OCI-LY1 (cell line): ENCODE data around the gene CTBP2.

Experiments used
- H2AFZ ChIP-seq: fragments of 200-600 bp; sonication (generic), shearing (Covaris generic); 2 replicates; pipeline ENCODE4 v1.6.0; 2014; ENCODE audit warnings: antibody characterized with exemption, mild to moderate bottlenecking, low read length
- H3F3A ChIP-seq: fragments of 200-600 bp; sonication (generic), shearing (Covaris generic); 2 replicates; pipeline ENCODE4 v1.6.0; 2014; ENCODE audit warnings: mild to moderate bottlenecking, antibody characterized with exemption, low read length, moderate library complexity; ENCODE audit not compliant: insufficient read depth
- H3K27ac ChIP-seq: fragments of 200-600 bp; sonication (generic); 2 replicates; pipeline ENCODE4 v1.5.1; 2014; ENCODE audit warnings: low read length, mixed run types, mild to moderate bottlenecking, low read depth; ENCODE audit not compliant: poor library complexity, severe bottlenecking
- H3K27me3 ChIP-seq: fragments of 200-600 bp; sonication (generic); 2 replicates; pipeline ENCODE4 v1.6.0; 2014; ENCODE audit warnings: antibody characterized with exemption, mild to moderate bottlenecking, low read length, moderate library complexity; ENCODE audit not compliant: insufficient read depth
- H3K36me3 ChIP-seq: fragments of 200-600 bp; sonication (generic); 2 replicates; pipeline ENCODE4 v1.6.1; 2014; ENCODE audit warnings: mild to moderate bottlenecking, antibody characterized with exemption, low read length, moderate library complexity, mixed read lengths; ENCODE audit not compliant: insufficient read depth
- H3K4me1 ChIP-seq: fragments of 200-600 bp; sonication (generic); 2 replicates; pipeline ENCODE4 v1.5.1; 2014; ENCODE audit warnings: mild to moderate bottlenecking, low read length, moderate library complexity; ENCODE audit not compliant: insufficient read depth, severe bottlenecking
- H3K4me2 ChIP-seq: fragments of 200-600 bp; sonication (generic), shearing (Covaris generic); 2 replicates; pipeline ENCODE4 v1.6.1; 2014; ENCODE audit warnings: low read length
- H3K4me3 ChIP-seq: fragments of 200-600 bp; sonication (generic); 2 replicates; pipeline ENCODE4 v1.5.1; 2014; ENCODE audit warnings: low read length, low read depth, mild to moderate bottlenecking, mixed read lengths; ENCODE audit not compliant: poor library complexity, severe bottlenecking
- H3K79me2 ChIP-seq: fragments of 200-600 bp; shearing (Covaris generic); 2 replicates; pipeline ENCODE4 v1.6.1; 2016; ENCODE audit warnings: mixed run types, low read length, mixed read lengths; ENCODE audit not compliant: insufficient read depth
- H3K9ac ChIP-seq: fragments of 200-600 bp; sonication (generic), shearing (Covaris generic); 2 replicates; pipeline ENCODE4 v1.6.1; 2014; ENCODE audit warnings: mild to moderate bottlenecking, low read length, mixed read lengths
- H3K9me2 ChIP-seq: fragments of 200-600 bp; sonication (generic), shearing (Covaris generic); 2 replicates; pipeline ENCODE4 v1.6.1; 2014; ENCODE audit warnings: low read depth, mild to moderate bottlenecking, low read length, mixed read lengths
- H3K9me3 ChIP-seq: fragments of 200-600 bp; shearing (Covaris generic); 2 replicates; pipeline ENCODE4 v1.6.1; 2014; ENCODE audit warnings: low read length, mixed read lengths
- H4K20me1 ChIP-seq: fragments of 200-600 bp; sonication (generic), shearing (Covaris generic); 2 replicates; pipeline ENCODE4 v1.6.0; 2016; ENCODE audit warnings: mild to moderate bottlenecking, low read length; ENCODE audit not compliant: insufficient read depth
- EZH2 ChIP-seq: fragments of 200-600 bp; sonication (generic), shearing (Covaris generic); IDR thresholded peaks from 2 replicates; pipeline ENCODE4 v1.8.0; 2017; ENCODE audit warnings: borderline replicate concordance, mixed run types, mild to moderate bottlenecking, antibody characterized with exemption, low read length, moderate library complexity, mixed read lengths
- TF ChIP-seq, protein P1 (sequence below): fragments of 200-600 bp; sonication (generic), shearing (Covaris generic); IDR thresholded peaks from 2 replicates; pipeline ENCODE4 v1.5.1; 2017; ENCODE audit warnings: mild to moderate bottlenecking, antibody characterized with exemption, low read length, moderate library complexity, mixed read lengths

CTBP2 gene

DNA sequence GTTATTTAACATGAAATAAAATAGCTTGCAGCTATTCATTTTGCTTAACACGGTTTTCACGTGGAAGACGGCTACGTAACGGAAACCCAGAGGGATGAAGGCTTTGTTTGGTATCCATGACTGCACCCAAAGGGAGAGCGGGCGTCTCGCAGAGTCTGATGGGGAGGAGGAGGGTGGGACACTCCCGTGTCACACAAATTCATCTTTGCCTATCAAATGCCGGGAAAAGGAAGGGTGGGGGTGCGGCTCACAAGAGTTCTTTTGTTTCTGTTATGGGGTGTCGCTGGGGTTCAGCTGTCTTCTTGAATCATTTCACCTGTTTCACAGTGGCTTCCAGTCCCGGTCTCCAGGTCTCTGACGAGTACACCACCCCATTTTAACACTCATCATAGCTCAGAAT, 110.0 kb downstream of the CTBP2 start:
- no peak overlapping the region for H2AFZ ChIP-seq
- no peak overlapping the region for H3K4me2 ChIP-seq
- H4K20me1 ChIP-seq: no peaks in the 10 kb centered on the region
- no peaks in the 10 kb centered on the region for H3K4me1 ChIP-seq
- H3K27ac ChIP-seq: no peak overlapping the region
- H3K9ac ChIP-seq: no peak overlapping the region
- H3K36me3 ChIP-seq: no peaks in the 10 kb centered on the region
- H3K79me2 ChIP-seq: no peaks in the 10 kb centered on the region
- TF ChIP-seq, protein P1, sequence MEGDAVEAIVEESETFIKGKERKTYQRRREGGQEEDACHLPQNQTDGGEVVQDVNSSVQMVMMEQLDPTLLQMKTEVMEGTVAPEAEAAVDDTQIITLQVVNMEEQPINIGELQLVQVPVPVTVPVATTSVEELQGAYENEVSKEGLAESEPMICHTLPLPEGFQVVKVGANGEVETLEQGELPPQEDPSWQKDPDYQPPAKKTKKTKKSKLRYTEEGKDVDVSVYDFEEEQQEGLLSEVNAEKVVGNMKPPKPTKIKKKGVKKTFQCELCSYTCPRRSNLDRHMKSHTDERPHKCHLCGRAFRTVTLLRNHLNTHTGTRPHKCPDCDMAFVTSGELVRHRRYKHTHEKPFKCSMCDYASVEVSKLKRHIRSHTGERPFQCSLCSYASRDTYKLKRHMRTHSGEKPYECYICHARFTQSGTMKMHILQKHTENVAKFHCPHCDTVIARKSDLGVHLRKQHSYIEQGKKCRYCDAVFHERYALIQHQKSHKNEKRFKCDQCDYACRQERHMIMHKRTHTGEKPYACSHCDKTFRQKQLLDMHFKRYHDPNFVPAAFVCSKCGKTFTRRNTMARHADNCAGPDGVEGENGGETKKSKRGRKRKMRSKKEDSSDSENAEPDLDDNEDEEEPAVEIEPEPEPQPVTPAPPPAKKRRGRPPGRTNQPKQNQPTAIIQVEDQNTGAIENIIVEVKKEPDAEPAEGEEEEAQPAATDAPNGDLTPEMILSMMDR: no peak
- H3K27me3 ChIP-seq: peaks cover 11% of the 10 kb centered on the region
- H3K9me2 ChIP-seq: no peaks in the 10 kb centered on the region
- H3K4me3 ChIP-seq: no peak overlapping the region
- no peaks in the 10 kb centered on the region for H3K9me3 ChIP-seq
- no peaks in the 10 kb centered on the region for H3F3A ChIP-seq

DNA sequence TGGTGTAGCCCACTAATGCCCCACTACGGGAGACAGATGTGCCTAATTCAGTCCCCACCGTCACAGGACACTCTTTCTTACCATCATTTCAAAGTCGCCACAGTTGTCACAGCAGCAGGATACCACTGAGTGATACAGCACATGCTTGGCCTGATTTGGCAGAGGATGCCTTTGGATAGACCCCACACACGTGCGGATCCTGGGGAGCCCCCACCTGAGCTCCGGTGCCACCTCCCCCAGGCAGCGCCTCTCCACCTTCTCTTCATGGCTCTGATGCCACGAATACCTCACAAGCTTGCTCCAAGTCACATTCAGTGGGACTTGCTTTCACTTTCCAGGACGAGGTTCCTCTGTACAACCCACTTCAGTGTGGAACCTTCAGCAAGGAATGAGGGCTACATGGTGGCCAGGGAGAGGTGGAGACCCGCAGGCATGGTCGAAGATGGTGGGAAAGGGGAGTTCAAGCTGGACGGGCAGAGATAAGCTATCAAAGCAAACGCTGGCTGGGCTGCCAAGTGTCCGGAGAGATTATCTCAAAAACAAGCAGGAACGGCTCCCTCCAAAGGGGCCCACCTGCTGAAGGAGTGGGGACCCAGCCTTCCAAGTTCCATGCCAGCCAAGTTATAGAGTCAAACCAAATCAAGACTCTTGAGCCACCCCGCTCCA, 111.0 kb downstream of the CTBP2 start:
- no peaks in the 10 kb centered on the region for H3K79me2 ChIP-seq
- H3K4me3 ChIP-seq: no peak overlapping the region
- no peaks in the 10 kb centered on the region for H3K4me1 ChIP-seq
- no peaks in the 10 kb centered on the region for H3K36me3 ChIP-seq
- H3K9me2 ChIP-seq: no peaks in the 10 kb centered on the region
- H3K9ac ChIP-seq: no peak overlapping the region
- H4K20me1 ChIP-seq: no peaks in the 10 kb centered on the region
- TF ChIP-seq, protein P1: no peak
- TF ChIP-seq EZH2: no peak
- H2AFZ ChIP-seq: no peak overlapping the region
- no peaks in the 10 kb centered on the region for H3K9me3 ChIP-seq
- H3K27me3 ChIP-seq: peaks cover 8% of the 10 kb centered on the region
- no peak overlapping the region for H3K4me2 ChIP-seq
- H3F3A ChIP-seq: no peaks in the 10 kb centered on the region
- H3K27ac ChIP-seq: no peak overlapping the region

DNA sequence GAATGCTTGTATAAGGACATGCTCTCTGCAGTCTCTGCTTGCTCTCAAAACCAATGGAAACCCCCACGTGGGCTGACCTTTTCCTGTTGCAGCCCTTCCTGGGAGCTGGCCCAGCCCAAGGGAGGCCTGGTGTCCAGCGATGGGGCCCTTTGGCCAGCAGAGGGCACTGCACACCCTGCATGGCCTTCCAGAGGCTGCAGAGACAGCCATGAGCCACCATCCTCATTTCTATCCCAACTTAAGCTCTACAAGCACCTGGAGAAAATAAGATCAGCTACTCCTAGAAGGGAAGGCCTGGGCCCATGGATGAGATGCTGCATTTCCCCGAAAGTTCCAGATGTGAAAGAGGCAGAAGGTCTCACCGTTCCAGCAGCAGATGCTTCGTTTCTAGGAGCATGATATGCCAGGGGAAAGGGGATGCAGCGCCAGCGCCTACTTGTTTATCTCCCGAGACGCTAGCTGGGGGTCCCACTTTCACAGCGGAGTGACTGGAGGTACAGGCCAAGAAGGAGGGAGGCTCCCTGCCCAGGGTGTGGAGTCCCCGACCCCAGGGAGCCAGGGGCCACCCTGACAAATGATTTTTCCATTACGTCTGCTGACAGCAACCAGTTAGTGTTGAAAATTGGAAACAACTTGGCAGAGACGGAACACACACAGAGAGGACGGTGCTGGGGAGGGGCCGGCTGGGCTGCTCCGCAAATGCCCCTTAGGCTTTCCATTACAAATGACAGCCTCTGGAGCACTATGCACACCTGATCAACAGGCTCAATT, 112.1 kb downstream of the CTBP2 start:
- no peak overlapping the region for H2AFZ ChIP-seq
- no peaks in the 10 kb centered on the region for H4K20me1 ChIP-seq
- H3K27me3 ChIP-seq: peaks cover 4% of the 10 kb centered on the region; the same call in 1 of the 2 replicates
- H3K27ac ChIP-seq: no peak overlapping the region
- TF ChIP-seq, protein P1: peak; percentile 88
- no peak for TF ChIP-seq EZH2
- H3K9me2 ChIP-seq: no peaks in the 10 kb centered on the region
- no peak overlapping the region for H3K4me3 ChIP-seq
- H3K36me3 ChIP-seq: no peaks in the 10 kb centered on the region
- H3K9ac ChIP-seq: no peak overlapping the region
- H3F3A ChIP-seq: no peaks in the 10 kb centered on the region
- H3K79me2 ChIP-seq: no peaks in the 10 kb centered on the region
- no peaks in the 10 kb centered on the region for H3K4me1 ChIP-seq
- no peak overlapping the region for H3K4me2 ChIP-seq
- no peaks in the 10 kb centered on the region for H3K9me3 ChIP-seq
